Esophagus muscularis mucosa (tissue), 4 donors: ENCODE measurements around the gene MSRB2. TPM values are rescaled to one million over a fixed set of nuclear protein-coding genes. Genes with fewer than 3 reads are reported as not detected.

Experiments
- DNase-seq: peaks from one replicate; pipeline ENCODE4 v3.0.0-alpha.2; 2017; ENCODE audit errors: extremely low spot score
- H3K27ac ChIP-seq, 4 donors: fragments of 200-600 bp; sonication (generic); replicated peaks in 1 of 4; 1 replicate in 3 of 4; 2 replicates in 1 of 4; pipeline ENCODE4 v1.5.1; 2016 to 2019; ENCODE audit warnings: mild to moderate bottlenecking in 1 of 4
- H3K27me3 ChIP-seq, 4 donors: fragments of 200-600 bp; sonication (generic); one replicate each; pipeline versions ENCODE4 v1.5.1 to v1.6.0; 2016 to 2019
- H3K36me3 ChIP-seq, 4 donors: fragments of 200-600 bp; sonication (generic); one replicate each; pipeline ENCODE4 v1.5.1; 2016 to 2019
- H3K4me1 ChIP-seq, 4 donors: fragments of 200-600 bp; sonication (generic); one replicate each; pipeline ENCODE4 v1.5.1; 2016 to 2019
- H3K4me3 ChIP-seq, 4 donors: fragments of 200-600 bp; sonication (generic); 1 replicate in 2 of 4; 2 replicates in 2 of 4; pipeline ENCODE4 v1.5.1; 2016 to 2019; ENCODE audit warnings: mild to moderate bottlenecking in 4 of 4, moderate library complexity in 1 of 4
- H3K9me3 ChIP-seq, 4 donors: fragments of 200-600 bp; sonication (generic); 1 replicate in 3 of 4; 2 replicates in 1 of 4; pipeline ENCODE4 v1.5.1; 2016 to 2019
- EP300 ChIP-seq: sonication (generic); formaldehyde crosslinking; IDR thresholded peaks from one replicate; pipeline ENCODE4 v1.6.1; 2017; ENCODE audit warnings: antibody characterized with exemption
- POLR2A ChIP-seq: fragments of 450-650 bp; IDR thresholded peaks from one replicate; pipeline ENCODE4 v1.6.1; 2017; ENCODE audit warnings: antibody characterized with exemption, moderate library complexity, mild to moderate bottlenecking, low read depth
- POLR2AphosphoS5 ChIP-seq, 2 donors: sonication (generic); formaldehyde crosslinking; IDR thresholded peaks; one replicate each; pipeline ENCODE4 v1.6.1; 2017; ENCODE audit warnings: antibody characterized with exemption in 2 of 2
- WGBS: methylation state at CpG from one replicate; pipeline ENCODE4 v1.1.5; 2018; 5-methylcytosine and 5-hydroxymethylcytosine counted together
- intact Hi-C: fragments of 100-400 bp; cut with DNase I; formaldehyde crosslinking; loops from one replicate; pipeline ENCODE4 v1.15.1; 2023
- total RNA-seq, 4 donors: library from RNA; depleted of rRNA; stranded (reverse); fragments of >200 nt; gene quantifications; one replicate each; pipeline versions ENCODE4 v1.1.0 to v1.2.1, GENCODE V29; 2016
- TF ChIP-seq, protein P1 (sequence below), 3 experiments: fragments of 200-600 bp in 2 of 3; fragments of 450-650 bp in 1 of 3; sonication (generic) in 2 of 3; IDR thresholded peaks; one replicate each; pipeline ENCODE4 v1.5.1; 2017 to 2019; ENCODE audit warnings: antibody characterized with exemption in 3 of 3, mild to moderate bottlenecking in 2 of 3, moderate library complexity in 1 of 3

MSRB2 gene
- total RNA-seq, 4 donors from 2014 or later: 36.0 to 48.6 (median 40.6) TPM

DNA sequence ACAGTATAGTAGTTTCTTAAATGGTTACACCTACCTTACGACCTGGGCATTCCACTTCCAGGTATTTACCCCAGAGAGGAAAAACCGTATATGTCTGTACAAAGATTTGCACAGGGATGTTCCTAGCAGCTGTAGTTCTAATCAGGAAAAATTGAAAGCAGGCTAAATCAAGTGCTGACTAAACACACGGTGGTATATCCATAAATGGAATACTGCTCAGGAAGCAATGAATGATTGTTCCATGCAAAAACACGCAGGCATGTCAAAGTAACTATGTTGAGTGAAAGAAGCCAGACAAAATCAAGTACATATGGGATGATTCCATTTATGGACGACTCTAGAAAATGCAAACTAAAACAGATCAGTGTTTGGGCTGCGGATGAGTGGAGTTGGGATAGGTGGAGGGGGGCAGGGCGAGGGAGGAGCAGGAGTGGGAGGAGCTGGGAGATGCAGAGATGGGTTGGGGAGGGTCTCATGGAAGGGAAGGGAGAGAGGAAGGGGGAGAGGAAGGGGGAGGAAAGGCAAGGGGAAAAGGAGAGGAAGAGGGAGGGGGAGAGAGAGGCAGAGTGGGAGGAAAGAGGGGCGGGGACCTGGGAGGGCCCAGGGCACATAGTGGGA, 484 bp upstream of the MSRB2 start:
- WGBS: 19% methylated on average over 8 of the region's 8 CpGs
- Histone ChIP-seq H3K9me3 (peaks cover 0 to 11% (median 0%) of the 10 kb centered on the region in 4 donors), H3K4me3 (peak overlapping the region; percentile 86 to 96 (median 88)), H3K27ac (peak overlapping the region; percentile 97 to 98 (median 97)), H3K27me3 (no peaks in the 10 kb centered on the region), H3K4me1 (peaks cover 22 to 35% (median 24%) of the 10 kb centered on the region in 4 donors), H3K36me3 (no peaks in the 10 kb centered on the region)
- TF ChIP-seq POLR2AphosphoS5 (IDR thresholded peaks at IDR 0.05) (no peak), EP300 (no peak), POLR2A (no peak)
- TF ChIP-seq, protein P1, sequence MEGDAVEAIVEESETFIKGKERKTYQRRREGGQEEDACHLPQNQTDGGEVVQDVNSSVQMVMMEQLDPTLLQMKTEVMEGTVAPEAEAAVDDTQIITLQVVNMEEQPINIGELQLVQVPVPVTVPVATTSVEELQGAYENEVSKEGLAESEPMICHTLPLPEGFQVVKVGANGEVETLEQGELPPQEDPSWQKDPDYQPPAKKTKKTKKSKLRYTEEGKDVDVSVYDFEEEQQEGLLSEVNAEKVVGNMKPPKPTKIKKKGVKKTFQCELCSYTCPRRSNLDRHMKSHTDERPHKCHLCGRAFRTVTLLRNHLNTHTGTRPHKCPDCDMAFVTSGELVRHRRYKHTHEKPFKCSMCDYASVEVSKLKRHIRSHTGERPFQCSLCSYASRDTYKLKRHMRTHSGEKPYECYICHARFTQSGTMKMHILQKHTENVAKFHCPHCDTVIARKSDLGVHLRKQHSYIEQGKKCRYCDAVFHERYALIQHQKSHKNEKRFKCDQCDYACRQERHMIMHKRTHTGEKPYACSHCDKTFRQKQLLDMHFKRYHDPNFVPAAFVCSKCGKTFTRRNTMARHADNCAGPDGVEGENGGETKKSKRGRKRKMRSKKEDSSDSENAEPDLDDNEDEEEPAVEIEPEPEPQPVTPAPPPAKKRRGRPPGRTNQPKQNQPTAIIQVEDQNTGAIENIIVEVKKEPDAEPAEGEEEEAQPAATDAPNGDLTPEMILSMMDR (IDR thresholded peaks at IDR 0.05): no peak
- intact Hi-C loops: loop anchor here (10.0 kb wide), 4 partner anchors 340 to 1090 kb away; partner anchors contain the start of genes DNAJC1, OTUD1 and SPAG6
- DNase-seq: no peak

GRCh38 chr10:23095966-23096801, 805 bp downstream of the MSRB2 start:
- Histone ChIP-seq H3K27me3 (no peaks in the 10 kb centered on the region), H3K4me1 (peaks cover 22 to 37% (median 24%) of the 10 kb centered on the region in 4 donors), H3K9me3 (peaks cover 0 to 11% (median 0%) of the 10 kb centered on the region in 4 donors), H3K27ac (peak overlapping the region; percentile 97 to 98 (median 97)), H3K36me3 (no peaks in the 10 kb centered on the region), H3K4me3 (peak overlapping the region; percentile 86 to 96 (median 88))
- DNase-seq: no peak
- 22% methylated on average over 15 of the region's 21 CpGs for WGBS
- intact Hi-C loops: loop anchor here (10.0 kb wide), 4 partner anchors 339 to 1091 kb away; partner anchors contain the start of genes DNAJC1, OTUD1 and SPAG6
- TF ChIP-seq POLR2AphosphoS5 (IDR thresholded peaks at IDR 0.05): peak; percentile 41 to 47
- no peak for TF ChIP-seq POLR2A

DNA sequence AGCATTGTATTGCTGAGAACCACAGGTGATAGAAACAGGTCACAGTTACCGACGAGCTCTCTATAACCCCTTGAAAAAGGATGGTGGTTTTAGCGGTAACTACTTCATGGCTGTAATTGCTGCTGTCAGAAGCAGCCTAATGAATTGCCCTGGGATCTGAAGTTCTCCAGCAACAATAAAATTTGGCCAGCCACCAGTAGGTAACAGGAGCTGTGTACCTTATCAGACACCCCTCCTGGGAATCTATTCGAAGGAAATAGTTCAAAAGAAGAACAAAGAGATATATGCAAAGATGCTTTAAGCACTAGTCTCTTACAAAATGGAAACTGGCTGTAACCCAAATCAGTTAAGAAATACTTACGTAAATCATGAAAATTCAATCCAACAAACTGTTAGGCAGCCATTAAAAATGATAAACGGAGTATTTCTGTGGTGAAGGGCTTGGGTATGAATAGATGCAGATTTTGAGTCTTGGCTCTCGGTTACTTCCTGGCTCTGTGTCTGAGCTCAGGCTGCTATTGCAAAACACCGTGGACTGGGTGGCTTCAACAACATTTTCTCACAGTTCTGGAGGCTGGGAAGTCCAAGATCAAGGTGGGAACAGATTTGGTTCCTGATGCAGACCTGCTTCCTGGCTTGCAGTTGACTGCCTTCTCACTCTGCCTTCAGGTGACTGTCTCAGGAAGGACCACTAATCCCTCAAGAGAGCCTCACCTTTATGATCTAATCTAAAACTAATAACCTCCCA, 1.6 kb downstream of the MSRB2 start:
- H3K4me3 ChIP-seq: peak overlapping the region; percentile 86 to 96 (median 88)
- H3K27me3 ChIP-seq: no peaks in the 10 kb centered on the region
- H3K4me1 ChIP-seq: peaks cover 22 to 37% (median 24%) of the 10 kb centered on the region in 4 donors
- H3K9me3 ChIP-seq: peaks cover 0 to 3% (median 0%) of the 10 kb centered on the region in 4 donors
- H3K27ac ChIP-seq: peak overlapping the region; percentile 97 to 98 (median 97)
- no peak for DNase-seq
- H3K36me3 ChIP-seq: no peaks in the 10 kb centered on the region
- intact Hi-C loops: loop anchor here (10.0 kb wide), 4 partner anchors 338 to 1092 kb away; partner anchors contain the start of genes DNAJC1, OTUD1 and SPAG6
- TF ChIP-seq EP300: no peak
- TF ChIP-seq POLR2AphosphoS5 (IDR thresholded peaks at IDR 0.05): peak in 1 of 2 donors; percentile 21
- 50% methylated on average over 8 of the region's 8 CpGs for WGBS

- no peak overlapping the region for H3K4me3 ChIP-seq
- 100% methylated on average over 3 of the region's 3 CpGs for WGBS
- H3K27me3 ChIP-seq: no peaks in the 10 kb centered on the region
- H3K9me3 ChIP-seq: no peaks in the 10 kb centered on the region
- H3K4me1 ChIP-seq: peaks cover 22 to 37% (median 24%) of the 10 kb centered on the region in 4 donors
- H3K27ac ChIP-seq: no peak overlapping the region
- TF ChIP-seq, protein P1 (IDR thresholded peaks at IDR 0.05): no peak
- intact Hi-C loops: loop anchor here (2.0 to 10.0 kb wide), 5 partner anchors 40 to 1094 kb away; partner anchors contain the start of genes DNAJC1, OTUD1 and SPAG6
- no peak for DNase-seq
- H3K36me3 ChIP-seq: peaks cover 0 to 1% (median under 1%) of the 10 kb centered on the region in 4 donors
Observed at GRCh38 chr10:23099079-23099478, 3.7 kb downstream of the MSRB2 start.

- Histone ChIP-seq H3K4me3 (no peak overlapping the region), H3K27ac (no peak overlapping the region), H3K36me3 (peaks cover 6 to 8% (median 8%) of the 10 kb centered on the region in 4 donors), H3K4me1 (peaks cover 17 to 37% (median 22%) of the 10 kb centered on the region in 4 donors), H3K27me3 (no peaks in the 10 kb centered on the region), H3K9me3 (no peaks in the 10 kb centered on the region)
- DNase-seq: no peak
- TF ChIP-seq POLR2AphosphoS5 (IDR thresholded peaks at IDR 0.05) (no peak), EP300 (no peak), POLR2A (no peak)
- TF ChIP-seq, protein P1 (IDR thresholded peaks at IDR 0.05): no peak
- WGBS: 79% methylated on average over 2 of the region's 2 CpGs
- intact Hi-C loops: loop anchor here (2.0 to 10.0 kb wide), 5 partner anchors 41 to 1095 kb away; partner anchors contain the start of genes DNAJC1, OTUD1 and SPAG6
Observed at GRCh38 chr10:23099816-23100215, 4.4 kb downstream of the MSRB2 start.
